Middle frontal gyrus (tissue), 1 donor: ENCODE results near the gene GSK3A.

ENCODE experiments used
- DNase-seq: peaks from one replicate; pipeline ENCODE4 v3.0.0-alpha.2; 2015; ENCODE audit warnings: low spot score; ENCODE audit errors: extremely low spot score

Gene GSK3A

DNA sequence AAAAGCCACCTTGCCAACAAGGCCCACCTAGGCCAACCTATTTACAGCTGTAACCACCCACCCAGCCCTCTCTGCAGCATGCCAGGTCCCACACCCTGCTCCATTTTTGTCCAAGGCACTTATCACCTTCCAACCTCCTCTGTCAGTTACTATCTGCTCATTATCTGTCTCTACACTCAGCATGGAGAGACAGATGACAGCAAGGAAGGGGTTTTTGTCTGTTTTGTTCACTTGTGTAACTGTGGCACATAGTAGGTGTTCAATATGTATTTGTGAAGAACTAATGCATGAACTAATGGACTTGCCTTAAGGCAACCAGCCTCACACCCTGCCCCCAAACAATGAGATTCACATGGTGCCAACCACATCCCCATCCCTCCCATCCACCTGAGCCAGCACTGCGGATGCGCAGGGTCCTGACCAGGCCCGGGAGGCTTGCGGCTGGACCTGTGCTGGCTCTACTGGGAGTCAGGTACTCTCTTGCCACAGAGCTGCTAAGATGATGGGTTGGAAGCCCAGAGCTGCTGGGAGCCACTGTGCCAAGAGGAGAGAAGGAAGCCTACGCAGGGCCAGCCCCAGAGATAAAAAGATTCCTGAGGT is 42.2 kb downstream of the GSK3A start:
- DNase-seq = no peak

GRCh38 chr19:42199440-42200115 is 42.8 kb downstream of the GSK3A start:
- no peak for DNase-seq

GRCh38 chr19:42198676-42199439 is 43.5 kb downstream of the GSK3A start:
- no peak for DNase-seq

GRCh38 chr19:42197375-42197817 is 45.0 kb downstream of the GSK3A start:
- DNase-seq = no peak

DNA sequence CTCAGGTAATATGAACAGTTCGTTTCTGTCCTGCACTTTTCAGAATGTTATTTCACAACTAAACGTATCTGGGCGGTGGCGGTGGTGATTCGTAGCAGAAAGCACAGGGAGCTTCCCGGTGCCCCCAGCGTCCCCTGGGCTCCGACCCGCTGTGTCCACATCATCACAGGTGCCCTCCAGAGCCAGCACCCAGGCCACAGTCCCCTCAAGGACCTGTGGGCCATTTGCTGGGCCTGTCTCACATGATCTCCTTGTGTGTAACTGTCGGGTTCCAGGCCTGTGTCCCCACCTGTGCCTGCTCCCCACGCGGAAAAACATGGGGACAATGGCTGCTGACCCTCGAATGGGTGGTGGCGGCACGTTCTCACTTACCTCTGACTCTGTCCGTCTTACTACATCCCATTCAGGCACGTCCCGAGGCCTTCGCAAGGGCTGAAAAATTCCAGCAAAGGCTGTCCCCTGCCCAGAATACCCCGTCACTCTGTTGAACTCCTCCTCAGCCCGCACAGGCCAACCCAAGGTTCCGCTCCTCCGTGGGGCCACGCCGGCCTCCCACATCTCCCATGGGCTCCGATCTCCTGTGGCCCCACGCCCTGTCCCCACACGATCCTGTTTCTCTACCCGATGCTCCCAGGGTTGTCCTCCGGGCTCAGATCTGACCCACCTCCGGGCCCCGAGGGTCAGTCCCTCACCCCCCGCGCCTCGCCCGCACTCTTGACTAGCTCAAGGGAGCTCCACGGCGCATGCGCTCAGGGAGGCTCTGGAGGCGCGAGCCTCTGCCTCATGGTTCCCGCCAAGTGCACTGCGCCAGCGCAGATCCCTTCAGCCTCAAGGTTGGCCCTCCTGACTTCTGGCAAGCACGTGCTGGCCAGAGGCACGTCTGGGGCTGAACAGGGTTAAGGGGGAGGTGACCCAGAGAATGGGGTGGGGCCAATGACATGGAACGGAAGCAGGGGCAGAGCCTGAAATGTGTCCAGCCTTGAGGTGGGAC is 46.1 kb downstream of the GSK3A start:
- DNase-seq = no peak

DNA sequence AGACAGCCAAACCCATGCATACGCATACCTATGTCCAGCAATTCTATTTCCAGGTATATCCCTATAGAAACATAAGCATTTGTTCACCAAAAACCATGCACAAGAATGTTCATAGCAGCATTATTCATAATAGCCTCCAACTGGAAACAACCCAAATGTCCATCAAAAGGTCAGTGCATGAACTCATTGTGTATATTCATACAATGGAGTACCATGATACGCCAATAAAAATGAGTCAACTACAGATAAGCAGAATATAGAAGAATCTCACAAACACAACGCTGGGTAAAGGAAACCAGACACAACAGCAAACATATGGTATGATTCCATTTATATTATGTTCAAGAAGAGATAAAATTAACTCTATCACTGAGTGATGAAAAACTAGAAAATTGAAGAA is 48.7 kb downstream of the GSK3A start:
- no peak for DNase-seq

DNA sequence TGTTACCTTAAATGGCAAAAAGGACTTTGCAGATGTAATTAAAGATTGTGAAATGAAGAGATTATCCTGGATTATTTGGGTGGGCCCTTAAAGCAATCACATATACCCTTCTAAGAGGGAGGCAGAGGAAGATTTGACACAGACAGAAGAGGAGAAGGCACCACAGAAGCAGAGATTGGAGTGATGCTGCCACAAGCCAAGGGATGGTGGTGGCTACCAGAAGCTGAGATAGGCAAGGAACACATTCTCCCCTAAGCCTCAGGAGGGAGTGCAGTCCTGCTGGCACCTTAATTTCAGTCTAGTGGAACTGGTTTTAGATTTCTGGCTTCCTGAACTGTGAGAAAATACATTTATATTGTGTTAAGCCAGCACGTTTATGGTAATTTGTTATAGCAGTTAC is 49.1 kb downstream of the GSK3A start:
- no peak for DNase-seq

GRCh38 chr19:42191855-42192254 is 50.5 kb downstream of the GSK3A start:
- DNase-seq = no peak

- DNase-seq = no peak
Observed at GRCh38 chr19:42191330-42191729, 51.1 kb downstream of the GSK3A start.

GRCh38 chr19:42189133-42189532 is 53.3 kb downstream of the GSK3A start:
- DNase-seq = no peak

DNA sequence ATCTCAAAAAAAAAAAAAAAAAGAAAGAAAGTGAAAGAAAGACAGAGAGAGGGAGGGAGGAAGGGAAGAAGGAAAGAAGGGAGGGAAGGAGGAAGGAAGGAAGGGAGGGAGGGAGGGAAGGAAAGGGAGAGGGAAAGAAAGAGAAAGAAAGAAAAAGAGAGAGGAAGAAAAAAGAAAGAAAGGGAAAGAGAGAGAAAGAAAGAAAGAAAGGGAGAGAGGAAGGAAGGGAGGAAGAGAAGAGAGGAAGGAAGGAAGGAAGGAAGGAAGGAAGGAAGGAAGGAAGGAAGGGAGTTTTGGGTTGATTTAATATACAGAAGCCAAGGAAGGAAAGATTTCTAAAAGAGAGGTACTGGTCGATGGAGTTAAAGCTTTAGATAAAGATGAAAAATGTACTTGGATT is 53.7 kb downstream of the GSK3A start:
- DNase-seq = no peak

- DNase-seq = no peak
Observed at GRCh38 chr19:42185277-42185676, 57.1 kb downstream of the GSK3A start.

DNA sequence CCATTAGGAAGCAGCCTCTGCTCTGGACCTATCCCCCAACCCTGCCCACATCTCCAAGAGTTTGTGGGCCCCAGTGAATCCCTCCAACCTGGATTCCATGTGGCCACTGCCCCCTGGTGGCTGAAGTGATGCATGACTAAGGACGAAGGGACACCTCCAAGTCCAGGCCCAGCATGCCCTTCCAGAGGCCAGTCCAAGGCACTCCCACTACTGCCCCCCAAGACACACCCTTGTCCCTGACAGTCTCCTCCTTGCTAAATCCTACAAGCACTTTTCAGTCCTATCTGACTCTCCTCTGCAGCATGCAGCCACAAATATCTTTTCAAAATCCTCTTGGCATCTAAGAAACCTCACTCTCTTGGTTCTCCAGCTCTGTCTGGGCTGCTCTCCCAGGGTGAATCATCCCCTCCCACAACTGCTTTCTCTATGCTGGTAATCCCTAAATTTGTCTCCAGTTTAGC is 58.0 kb downstream of the GSK3A start:
- peak; percentile 48 for DNase-seq
